Ramos (cell line): Measurements from ENCODE around the gene PIGQ.

Source experiments
- in situ Hi-C: fragments of 300-500 bp; cut with MboI; formaldehyde crosslinking; loops from one replicate; pipeline ENCODE4 v1.14.3; 2022; ENCODE audit warnings: low sequenced_read_pairs; ENCODE audit not compliant: unreplicated experiment

The PIGQ gene

GRCh38 chr16:583470-583814 lies 13.7 kb downstream of the PIGQ start:
- in situ Hi-C loops = no loop called here

DNA sequence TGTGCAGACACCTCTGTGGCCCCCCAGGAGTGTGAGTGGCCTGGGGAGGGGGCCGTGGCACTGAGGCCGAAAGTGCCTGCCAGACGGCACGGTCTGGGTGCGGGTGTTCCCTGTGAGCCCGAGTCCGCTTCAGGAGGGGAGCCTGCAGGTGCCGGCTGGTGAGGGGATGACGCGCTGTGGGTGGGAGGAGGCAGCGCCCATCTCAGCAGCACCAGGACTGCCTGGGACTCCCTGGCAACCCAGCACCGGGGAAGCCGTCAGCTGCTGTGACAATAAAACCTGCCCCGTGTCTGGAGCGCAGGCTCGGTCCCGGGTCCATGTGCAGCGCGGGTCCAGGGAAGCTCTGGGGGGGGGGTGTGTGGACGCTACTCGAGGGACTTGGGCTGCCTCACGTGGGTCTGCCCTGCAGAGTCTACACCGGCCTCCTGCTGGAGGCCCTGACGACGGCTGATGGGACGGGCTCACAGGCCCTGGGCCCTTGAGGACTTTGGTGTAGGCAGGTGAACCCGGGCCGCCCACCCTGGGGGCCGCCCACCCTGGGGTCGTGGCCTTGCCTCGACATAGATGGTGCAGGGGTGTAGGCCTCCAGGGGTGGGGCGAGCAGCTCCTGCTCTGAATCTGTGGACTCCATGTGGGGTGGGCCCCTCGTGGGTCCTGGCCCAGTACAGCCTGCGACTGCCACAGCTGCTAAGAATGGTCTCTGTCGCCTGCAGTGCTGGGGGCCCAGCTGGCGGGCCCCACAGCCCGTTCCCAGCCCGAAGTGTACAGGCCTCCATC lies 14.2 kb downstream of the PIGQ start:
- in situ Hi-C loops = no loop called here

DNA sequence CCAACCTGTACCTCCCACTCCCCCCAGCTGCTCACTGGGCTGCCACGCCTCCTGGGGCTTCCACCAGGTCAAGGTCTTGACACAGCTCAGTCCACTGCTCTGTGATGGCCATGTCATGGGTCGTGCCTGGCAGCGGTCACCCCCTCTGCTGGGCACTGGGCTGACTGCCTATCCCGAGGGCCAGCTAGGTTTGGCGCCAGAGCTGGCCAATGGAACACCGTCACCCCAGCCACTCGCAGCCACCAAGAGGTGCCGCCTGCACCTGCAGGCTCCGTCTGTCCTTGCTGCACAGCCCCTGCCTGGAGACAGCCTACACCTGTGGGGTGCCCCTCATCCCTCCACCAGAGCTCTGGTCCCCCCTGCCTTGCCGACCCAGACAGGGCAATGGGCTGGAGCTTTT lies 15.6 kb downstream of the PIGQ start:
- in situ Hi-C loops = no loop called here

DNA sequence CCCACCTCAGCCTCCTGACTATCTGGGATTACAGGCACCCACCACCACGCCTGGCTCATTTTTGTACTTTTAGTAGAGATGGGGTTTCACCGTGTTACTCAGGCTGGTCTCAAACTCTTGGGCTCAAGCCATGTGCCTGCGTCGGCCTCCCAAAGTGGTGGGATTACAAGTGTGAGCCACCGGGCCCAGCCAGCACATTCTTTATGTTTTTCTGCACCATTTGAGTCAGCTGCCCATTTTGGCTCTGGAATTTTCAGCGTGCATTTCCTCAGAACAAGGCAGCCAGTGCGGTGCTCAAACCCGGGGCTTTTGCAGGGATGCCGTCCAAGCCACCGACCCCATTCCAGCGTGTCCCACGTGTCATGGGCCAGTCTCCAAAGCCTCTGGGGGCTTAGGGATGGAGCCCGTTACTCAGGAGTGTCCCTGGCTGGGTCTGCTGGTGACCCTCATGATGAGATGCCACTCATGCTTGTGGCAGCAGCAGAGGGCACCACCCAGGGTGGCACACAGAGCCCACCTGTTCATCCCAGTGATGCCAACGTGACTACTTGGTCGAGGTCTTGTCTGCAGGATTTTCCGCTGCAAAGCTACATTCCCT lies 16.4 kb downstream of the PIGQ start:
- in situ Hi-C loops = no loop called here

DNA sequence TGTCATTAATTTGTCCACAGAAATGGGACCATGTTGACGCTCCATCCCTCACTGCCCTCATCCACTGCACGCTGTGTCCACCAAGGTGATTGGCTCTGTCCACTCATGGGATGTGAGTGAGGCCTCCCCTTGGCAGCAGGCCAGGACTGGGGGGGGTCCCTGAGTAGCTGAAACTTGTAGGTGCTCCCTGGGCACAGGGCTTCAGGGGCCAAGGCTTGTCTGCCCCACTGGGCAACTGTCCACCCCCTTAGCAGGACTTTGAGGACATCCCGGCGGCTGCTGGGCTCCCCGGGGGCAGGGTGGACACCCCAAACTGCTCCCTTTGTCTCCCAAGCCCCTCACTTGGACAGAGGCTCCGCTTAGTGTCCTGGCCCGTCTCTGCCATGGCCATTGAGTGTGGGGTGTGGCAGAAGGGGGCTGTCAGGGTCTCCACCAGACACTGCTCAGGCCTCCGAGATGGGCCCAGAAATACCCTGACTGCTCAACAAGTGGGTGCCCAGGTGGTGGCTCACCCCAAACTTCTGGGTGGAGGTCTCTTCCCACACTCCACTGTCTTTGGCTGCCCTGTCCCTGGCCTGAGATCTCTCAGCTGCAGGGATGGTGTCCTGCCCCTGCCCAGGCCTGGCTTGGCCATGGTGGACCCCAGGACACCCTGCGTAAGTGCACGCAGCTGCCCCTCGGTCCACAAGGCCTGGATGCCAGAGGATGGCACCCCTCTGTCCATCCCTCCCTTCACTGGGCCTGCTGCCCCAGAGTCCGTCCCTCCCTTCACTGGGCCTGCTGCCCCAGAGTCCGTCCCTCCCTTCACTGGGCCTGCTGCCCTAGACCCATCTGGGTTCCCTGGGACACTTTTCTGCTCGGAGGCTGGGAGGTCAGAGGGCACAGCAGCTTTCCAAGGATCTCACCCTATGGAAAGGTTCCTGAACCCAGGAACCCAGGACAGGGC lies 17.1 kb downstream of the PIGQ start:
- in situ Hi-C loops = no loop called here

DNA sequence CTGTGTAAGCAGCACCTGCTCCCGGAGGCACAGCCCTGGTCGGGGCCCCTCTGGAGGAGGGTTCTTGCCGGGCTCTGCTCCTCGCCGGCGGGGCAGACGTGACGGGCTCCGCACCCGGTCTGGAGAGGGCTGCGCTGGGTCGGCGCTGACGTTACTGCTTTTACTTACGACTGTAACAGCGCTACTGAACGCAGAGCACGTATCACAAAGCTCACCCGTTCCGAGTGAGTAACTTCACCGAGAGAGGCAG lies 18.8 kb downstream of the PIGQ start:
- in situ Hi-C loops = no loop called here

GRCh38 chr16:588889-589657 lies 19.3 kb downstream of the PIGQ start:
- in situ Hi-C loops = no loop called here

- in situ Hi-C loops = no loop called here
Measured at GRCh38 chr16:589658-590187, 20.0 kb downstream of the PIGQ start, which contains the start of gene RAB40C. TSS of gene RAB40C (plus strand) at chr16:590066. CDS start at chr16:590292, 226 bp downstream.

DNA sequence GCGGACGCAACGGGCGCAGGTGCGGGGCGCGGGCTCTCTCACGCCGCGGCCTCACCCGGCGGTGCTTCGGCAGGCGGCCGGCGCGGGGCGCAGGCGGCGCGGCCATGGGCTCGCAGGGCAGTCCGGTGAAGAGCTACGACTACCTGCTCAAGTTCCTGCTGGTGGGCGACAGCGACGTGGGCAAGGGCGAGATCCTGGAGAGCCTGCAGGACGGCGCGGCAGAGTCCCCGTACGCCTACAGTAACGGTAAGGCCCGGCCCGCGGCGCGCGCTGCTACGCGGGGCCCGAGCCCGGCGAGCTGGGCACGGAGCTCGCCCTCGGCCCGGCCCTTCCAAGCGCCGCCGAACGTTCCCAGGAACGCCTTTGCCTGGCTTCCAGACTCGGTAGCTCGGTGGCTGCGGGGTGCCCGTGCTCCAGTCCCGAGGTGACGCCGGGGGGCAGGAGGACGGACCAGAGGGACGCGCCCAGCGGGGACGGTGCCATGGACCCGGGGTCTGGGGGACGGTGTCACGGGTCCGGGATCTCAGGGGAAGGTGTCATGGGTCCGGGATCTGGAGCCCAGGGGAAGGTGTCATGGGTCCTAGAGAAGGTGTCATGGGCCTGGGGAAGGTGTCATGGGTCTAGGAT lies 20.5 kb downstream of the PIGQ start:
- in situ Hi-C loops = no loop called here

DNA sequence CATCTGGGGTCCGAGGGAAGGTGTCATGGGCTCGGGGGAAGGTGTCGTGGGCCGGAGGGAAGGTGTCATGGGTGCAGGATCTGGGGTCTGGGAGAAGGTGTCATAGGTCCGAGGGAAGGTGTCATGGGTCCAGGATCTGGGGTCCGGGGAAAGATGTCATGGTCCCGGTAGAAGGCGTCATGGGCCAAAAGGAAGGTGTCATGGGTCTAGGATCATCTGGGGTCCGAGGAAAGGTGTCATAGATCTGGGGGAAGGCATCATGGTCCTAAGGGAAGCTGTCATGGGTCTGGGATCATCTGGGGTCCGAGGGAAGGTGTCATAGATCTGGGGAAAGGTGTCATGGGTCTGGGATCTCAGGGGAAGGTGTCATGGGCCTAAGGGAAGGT lies 21.0 kb downstream of the PIGQ start:
- in situ Hi-C loops = no loop called here

DNA sequence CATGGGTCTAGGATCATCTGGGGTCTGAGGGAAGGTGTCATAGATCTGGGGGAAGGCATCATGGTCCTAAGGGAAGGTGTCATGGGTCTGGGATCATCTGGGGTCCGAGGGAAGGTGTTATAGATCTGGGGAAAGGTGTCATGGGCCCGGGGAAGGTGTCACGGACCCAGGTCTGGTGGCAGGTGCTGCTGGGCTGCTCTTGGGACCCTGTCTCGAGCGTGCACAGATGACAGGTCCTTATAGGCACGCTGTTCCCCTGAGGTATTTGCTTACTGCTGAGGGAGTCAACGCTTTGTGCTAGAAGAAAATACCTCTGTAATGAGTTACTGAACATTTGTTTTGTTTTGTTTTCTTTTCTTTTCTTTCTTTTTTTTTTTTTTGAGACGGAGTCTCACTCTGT lies 21.5 kb downstream of the PIGQ start:
- in situ Hi-C loops = no loop called here

DNA sequence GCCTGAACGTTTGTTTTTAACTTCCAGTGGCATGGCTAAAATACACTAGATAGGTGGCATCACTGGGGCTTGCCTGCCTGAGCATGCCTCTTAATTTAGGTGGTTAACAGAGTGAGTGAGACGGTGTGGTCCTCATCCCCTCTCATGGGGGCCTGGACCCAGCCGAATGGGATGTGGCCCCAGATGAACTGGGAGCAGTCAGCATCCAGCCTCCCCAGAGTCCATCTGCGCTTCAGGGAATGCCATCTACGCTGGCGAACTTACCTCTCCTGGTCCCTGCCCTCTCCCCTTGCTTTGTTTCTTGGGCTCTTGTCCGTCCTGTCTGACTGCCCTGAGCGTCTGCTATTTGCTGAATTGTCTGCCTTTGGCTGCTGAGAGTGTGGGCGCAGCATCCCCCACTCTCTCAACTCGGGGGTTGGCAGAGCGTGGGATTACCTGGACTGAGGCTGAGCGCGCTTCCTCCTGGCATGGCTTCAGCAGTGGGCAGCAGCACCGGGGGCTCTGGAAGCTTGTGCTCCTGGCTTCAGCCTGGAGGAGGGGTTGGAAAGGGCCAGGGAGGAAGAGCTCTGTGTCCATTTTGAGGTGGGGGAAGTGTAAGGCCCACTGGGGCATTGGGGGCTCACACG lies 22.2 kb downstream of the PIGQ start:
- in situ Hi-C loops = no loop called here

DNA sequence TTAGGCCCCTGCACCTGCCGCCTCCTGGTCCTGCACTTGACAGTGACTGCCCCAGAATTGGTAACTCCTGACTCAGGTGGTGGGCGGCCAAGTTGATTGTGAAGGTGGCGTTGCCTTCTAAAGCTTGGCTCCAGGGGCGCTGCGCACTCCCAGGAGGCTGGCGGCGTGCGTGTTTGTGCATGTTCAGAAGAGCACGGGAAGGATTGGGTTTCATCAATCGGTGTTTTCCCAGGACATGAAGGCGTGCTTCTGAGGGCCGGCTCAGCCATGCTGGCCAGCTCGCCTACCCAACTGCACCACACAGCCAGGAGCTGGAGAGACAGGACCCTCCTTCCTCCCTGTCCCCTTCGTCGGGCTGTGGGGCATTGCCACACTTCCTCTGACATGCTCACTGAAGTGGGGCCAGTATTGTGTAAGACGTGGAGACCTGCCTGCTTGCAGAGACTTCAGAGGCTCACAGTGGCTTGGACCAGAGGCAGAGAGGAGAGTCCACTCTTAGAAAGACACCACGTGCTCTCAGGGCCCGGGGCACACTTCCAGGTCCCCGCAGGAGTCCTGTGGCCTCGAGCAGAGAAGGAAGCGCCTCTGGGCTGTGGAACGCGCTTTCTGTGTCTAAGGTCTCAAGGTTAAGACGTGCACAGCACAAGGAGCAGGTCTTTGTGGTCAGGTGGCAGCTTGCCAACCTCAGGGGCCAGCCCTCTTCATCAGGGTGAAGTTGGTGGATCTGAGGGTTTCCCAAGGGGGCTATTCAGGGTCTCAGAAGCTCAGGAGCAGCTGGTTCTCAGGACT lies 22.9 kb downstream of the PIGQ start:
- in situ Hi-C loops = no loop called here

DNA sequence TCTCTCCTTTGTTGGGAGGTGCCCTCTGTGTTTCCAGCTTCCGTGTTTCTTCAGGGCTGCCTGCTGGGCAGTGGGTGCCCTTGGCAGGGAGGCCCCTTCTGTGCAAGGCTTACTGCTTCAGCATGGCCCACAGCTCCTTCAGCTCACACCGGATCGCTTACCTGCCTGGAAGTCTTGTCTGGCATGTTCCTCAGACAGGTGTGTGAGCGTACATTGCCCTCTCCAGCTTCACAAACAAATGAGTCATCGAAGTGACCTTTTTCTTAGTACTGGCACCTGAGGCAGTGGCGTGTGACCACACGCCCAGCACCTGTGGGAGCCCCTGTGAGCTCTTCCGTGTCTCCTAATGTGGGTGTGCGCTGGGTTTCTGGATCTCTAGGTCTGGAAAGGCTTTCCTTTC lies 23.6 kb downstream of the PIGQ start:
- in situ Hi-C loops = no loop called here

DNA sequence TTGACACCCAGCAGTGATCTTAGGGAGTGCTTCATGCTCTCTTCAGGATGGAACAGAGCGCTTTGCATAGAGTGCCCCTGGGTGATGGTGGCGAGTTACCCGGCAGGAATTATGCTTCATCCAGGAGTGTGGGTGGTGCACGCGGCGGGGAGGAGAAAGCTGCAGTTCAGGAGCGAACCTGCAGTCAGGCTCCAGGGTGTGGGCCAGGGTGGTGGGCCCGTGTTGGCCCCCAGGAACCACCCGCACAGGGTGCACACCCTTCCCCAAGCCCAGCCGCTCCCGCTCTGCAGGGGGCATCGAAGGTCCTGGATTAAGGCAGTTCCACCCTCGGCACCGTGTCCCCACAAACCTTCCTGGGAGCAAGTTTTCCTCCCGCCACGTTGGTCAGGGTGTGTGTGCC lies 24.0 kb downstream of the PIGQ start:
- in situ Hi-C loops = no loop called here

DNA sequence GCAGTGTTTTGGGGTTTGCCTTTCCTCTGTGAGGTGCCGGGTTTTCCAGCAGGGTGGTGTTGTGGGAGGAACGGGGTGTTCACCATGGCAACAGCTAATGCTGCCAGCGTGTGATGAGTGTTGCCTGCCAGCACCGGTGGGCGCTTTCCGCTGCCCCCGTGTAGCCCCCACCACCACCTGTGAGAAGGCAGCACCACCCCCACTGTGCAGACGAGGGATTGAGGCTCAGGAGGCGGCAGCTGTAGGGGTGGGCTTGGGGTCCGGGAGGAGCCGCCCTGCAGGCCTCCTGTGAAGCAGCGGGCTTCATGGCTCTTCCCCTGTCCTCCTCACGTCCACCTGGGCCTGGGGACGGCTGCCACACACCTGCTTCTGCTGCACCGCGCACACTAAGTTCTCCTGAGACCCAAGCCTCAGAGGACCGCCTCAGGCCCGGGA lies 25.3 kb downstream of the PIGQ start:
- in situ Hi-C loops = no loop called here

- in situ Hi-C loops = no loop called here
Measured at GRCh38 chr16:595942-596735, 26.4 kb downstream of the PIGQ start.

- in situ Hi-C loops = no loop called here
Measured at GRCh38 chr16:596736-597060, 26.9 kb downstream of the PIGQ start.
